Activated naive CD8-positive, alpha-beta T cell treated with anti-CD3 and anti-CD28 coated beads, Interleukin-2, amount 50 U/mL, for 24 hours (primary cell): ENCODE measurements around the gene TLE1.
A peak's percentile ranks its signal among the peaks of the same experiment; 100 is the strongest.

ENCODE experiments used
- ATAC-seq: fragments of 150-1000 bp; cut with Tn5 transposase; one replicate; pipeline ENCODE4 v1.10.0; 2021
- DNase-seq: peaks from one replicate; pipeline ENCODE4 v3.0.0; 2021
- H3K27ac Mint-ChIP-seq: one replicate; pipeline ENCODE4 v1.8.0; 2021; ENCODE audit warnings: mild to moderate bottlenecking, mixed read lengths
- H3K27me3 Mint-ChIP-seq: one replicate; pipeline ENCODE4 v1.8.0; 2021; ENCODE audit warnings: mixed read lengths
- H3K36me3 Mint-ChIP-seq: one replicate; pipeline ENCODE4 v1.8.0; 2021; ENCODE audit warnings: low read depth, mixed read lengths
- H3K4me1 Mint-ChIP-seq: one replicate; pipeline ENCODE4 v1.8.0; 2021; ENCODE audit warnings: mixed read lengths
- H3K4me3 Mint-ChIP-seq: one replicate; pipeline ENCODE4 v1.8.0; 2021; ENCODE audit warnings: mild to moderate bottlenecking, moderate library complexity, mixed read lengths
- H3K9me3 Mint-ChIP-seq: one replicate; pipeline ENCODE4 v1.8.0; 2021; ENCODE audit warnings: mixed read lengths

The TLE1 gene

DNA sequence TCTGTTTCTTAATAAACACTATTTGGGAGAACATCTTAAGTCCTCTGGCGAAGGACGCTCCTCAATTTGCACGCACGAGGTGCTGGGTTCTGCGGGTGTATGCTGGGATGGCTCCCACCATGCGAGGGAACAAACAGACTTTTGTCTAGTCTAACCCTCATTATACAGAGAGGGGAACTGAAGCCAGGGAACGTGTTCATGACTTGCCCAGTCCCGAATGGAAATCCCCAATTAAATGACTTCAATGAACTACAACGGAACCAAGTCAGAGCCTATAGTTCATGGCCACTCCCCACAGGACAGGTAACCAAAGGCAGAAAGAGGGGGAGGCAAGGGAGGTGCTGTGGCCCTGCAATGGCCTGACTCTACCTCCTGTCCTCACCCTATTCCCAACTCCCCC, 9.3 kb downstream of the TLE1 start:
- Mint-ChIP-seq H3K9me3 (no peaks in the 10 kb centered on the region), H3K4me3 (no peak overlapping the region), H3K27me3 (peaks cover 11% of the 10 kb centered on the region), H3K36me3 (no peaks in the 10 kb centered on the region), H3K4me1 (peaks cover 12% of the 10 kb centered on the region), H3K27ac (no peak overlapping the region)
- DNase-seq (no peak), ATAC-seq (no peak)

DNA sequence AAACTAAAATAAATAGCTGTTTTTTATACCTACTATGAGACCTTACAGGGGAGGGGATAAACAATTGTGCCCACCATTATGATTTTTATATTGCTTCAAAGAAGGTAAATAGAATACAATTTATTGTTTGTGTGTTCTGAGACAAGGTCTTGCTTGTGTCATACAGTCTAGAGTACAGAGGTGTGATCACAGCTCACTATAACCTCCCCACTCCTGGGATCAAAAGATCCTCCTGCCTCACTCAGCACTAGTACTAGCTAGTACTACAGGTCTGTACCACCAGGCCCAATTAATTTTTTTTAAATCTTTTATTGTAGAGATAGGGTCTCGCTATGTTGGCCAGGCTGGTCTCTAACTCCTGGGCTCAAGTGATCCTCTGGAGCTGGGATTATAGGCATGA, 11.3 kb downstream of the TLE1 start:
- peaks cover 11% of the 10 kb centered on the region for H3K27me3 Mint-ChIP-seq
- ATAC-seq (no peak), DNase-seq (no peak)
- no peaks in the 10 kb centered on the region for H3K36me3 Mint-ChIP-seq
- H3K4me1 Mint-ChIP-seq: peaks cover 12% of the 10 kb centered on the region
- no peak overlapping the region for H3K27ac Mint-ChIP-seq
- H3K9me3 Mint-ChIP-seq: no peaks in the 10 kb centered on the region
- H3K4me3 Mint-ChIP-seq: no peak overlapping the region

- ATAC-seq: no peak
- H3K4me3 Mint-ChIP-seq: no peak overlapping the region
- H3K27ac Mint-ChIP-seq: no peak overlapping the region
- H3K9me3 Mint-ChIP-seq: no peaks in the 10 kb centered on the region
- H3K36me3 Mint-ChIP-seq: no peaks in the 10 kb centered on the region
- peaks cover 4% of the 10 kb centered on the region for H3K27me3 Mint-ChIP-seq
- H3K4me1 Mint-ChIP-seq: no peaks in the 10 kb centered on the region
- DNase-seq: no peak
Observed at GRCh38 chr9:81676395-81676794, 13.0 kb downstream of the TLE1 start.

DNA sequence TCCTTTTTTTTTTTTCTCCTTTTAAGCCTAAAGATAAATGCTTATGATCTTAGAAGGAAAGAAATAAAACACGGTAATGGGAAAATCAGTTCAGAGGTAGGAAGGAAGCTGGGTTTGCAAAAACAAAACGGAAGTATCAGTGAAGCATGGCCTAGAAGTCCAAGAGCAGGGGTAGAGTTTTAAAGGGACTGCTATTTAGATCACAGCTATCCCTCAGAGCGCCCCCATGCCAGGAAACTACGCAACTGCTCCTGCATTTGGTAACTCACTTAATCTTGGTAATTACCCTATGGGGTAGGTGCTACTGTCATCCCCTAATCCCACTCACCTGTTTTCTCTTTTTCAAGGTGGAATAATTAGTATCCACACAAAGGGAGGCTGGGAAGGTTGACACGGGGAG, 16.0 kb downstream of the TLE1 start:
- Mint-ChIP-seq H3K4me1 (peaks cover 3% of the 10 kb centered on the region), H3K27ac (no peak overlapping the region), H3K4me3 (no peak overlapping the region), H3K27me3 (no peaks in the 10 kb centered on the region), H3K36me3 (no peaks in the 10 kb centered on the region), H3K9me3 (no peaks in the 10 kb centered on the region)
- no peak for DNase-seq
- ATAC-seq: no peak

GRCh38 chr9:81671880-81672280, 17.5 kb downstream of the TLE1 start:
- Mint-ChIP-seq H3K4me1 (peaks cover 3% of the 10 kb centered on the region), H3K27me3 (no peaks in the 10 kb centered on the region), H3K9me3 (no peaks in the 10 kb centered on the region), H3K36me3 (no peaks in the 10 kb centered on the region), H3K27ac (no peak overlapping the region), H3K4me3 (no peak overlapping the region)
- ATAC-seq (no peak), DNase-seq (no peak)

DNA sequence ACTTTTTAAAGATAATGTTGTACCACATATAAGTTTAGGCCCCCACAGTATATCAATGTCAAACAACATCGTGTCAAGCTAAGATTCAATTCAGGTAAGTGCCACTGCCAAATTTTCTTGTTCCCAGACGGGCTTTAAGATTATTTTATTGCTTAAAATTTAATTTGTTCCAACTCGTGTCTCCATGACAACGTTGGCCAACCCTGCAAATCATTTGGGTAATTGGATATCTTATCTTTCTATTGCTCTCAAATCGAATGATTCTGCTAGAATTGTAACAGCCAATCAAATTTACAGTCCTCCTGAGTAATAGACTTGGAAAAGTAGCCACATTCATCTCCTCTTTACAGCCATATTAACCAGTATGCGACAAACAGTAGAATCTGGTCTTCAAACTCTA, 19.5 kb downstream of the TLE1 start:
- H3K27me3 Mint-ChIP-seq: no peaks in the 10 kb centered on the region
- no peaks in the 10 kb centered on the region for H3K36me3 Mint-ChIP-seq
- DNase-seq (no peak), ATAC-seq (no peak)
- H3K4me1 Mint-ChIP-seq: peaks cover 8% of the 10 kb centered on the region
- H3K27ac Mint-ChIP-seq: no peak overlapping the region
- H3K9me3 Mint-ChIP-seq: no peaks in the 10 kb centered on the region
- H3K4me3 Mint-ChIP-seq: no peak overlapping the region

GRCh38 chr9:81669041-81669651, 20.2 kb downstream of the TLE1 start:
- no peak overlapping the region for H3K27ac Mint-ChIP-seq
- DNase-seq (no peak), ATAC-seq (no peak)
- H3K36me3 Mint-ChIP-seq: no peaks in the 10 kb centered on the region
- no peaks in the 10 kb centered on the region for H3K27me3 Mint-ChIP-seq
- H3K4me1 Mint-ChIP-seq: peaks cover 10% of the 10 kb centered on the region
- no peaks in the 10 kb centered on the region for H3K9me3 Mint-ChIP-seq
- H3K4me3 Mint-ChIP-seq: no peak overlapping the region

- H3K36me3 Mint-ChIP-seq: no peaks in the 10 kb centered on the region
- ATAC-seq: no peak
- no peaks in the 10 kb centered on the region for H3K27me3 Mint-ChIP-seq
- no peak overlapping the region for H3K4me3 Mint-ChIP-seq
- peaks cover 12% of the 10 kb centered on the region for H3K4me1 Mint-ChIP-seq
- H3K9me3 Mint-ChIP-seq: no peaks in the 10 kb centered on the region
- DNase-seq: no peak
- H3K27ac Mint-ChIP-seq: no peak overlapping the region
Observed at GRCh38 chr9:81666123-81666522, 23.2 kb downstream of the TLE1 start.

DNA sequence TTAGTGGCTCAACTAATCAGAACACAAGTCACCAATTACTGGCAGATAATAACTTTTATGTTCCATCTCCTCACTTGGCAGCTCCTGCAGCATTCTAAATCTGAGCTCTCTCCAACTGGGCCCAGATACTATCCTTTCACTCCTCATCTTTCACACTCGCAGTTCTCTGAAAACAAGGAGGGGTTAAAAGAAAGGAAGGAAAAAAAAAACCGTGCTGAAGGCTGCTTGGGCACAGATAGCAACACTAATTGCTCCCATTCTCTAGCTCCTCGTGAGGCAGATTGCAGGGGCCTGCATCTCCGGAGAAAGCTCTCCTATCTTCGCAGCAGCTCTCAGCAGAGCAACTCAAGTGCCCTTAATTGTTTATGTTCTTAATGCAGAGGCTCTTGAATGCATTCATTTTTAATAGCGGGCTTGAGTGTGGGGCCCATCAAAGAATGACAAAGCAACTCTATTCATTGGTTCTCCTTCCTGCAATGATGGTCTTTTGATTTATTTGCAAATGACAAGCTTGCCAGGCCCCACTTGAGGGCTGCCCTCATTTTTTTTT, 23.9 kb downstream of the TLE1 start:
- Mint-ChIP-seq H3K27me3 (no peaks in the 10 kb centered on the region), H3K4me3 (no peak overlapping the region), H3K36me3 (no peaks in the 10 kb centered on the region), H3K27ac (no peak overlapping the region), H3K4me1 (peaks cover 12% of the 10 kb centered on the region), H3K9me3 (no peaks in the 10 kb centered on the region)
- DNase-seq: no peak
- ATAC-seq: no peak

DNA sequence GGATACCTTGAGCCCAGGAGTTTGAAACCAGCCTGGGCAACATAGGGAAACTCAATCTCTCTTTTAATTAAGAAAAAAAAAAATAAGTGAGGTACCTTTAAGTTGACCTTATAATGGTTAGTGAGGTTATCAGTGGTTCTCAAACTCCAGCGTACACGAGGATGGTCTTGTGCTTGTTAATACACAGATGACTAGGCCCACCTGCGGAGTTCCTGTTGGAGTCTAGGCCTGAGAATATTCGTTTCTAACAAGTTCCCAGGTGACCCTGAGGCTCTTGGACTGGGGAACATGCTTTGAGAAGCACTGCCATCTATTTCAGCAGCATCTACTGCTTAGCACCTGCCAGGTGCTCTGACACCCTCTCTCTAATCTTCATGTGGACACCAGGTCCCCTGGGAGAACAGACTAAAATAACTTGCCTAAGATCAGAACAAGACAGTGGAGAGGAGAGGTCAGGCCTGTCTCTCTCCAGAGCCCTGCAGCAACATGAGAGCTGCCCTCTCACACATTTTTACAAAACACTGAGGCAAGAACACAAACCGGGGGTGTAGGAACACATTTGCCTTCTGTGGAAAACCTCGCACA, 24.6 kb downstream of the TLE1 start:
- DNase-seq (no peak), ATAC-seq (no peak)
- peaks cover 12% of the 10 kb centered on the region for H3K4me1 Mint-ChIP-seq
- no peak overlapping the region for H3K27ac Mint-ChIP-seq
- no peaks in the 10 kb centered on the region for H3K36me3 Mint-ChIP-seq
- no peaks in the 10 kb centered on the region for H3K27me3 Mint-ChIP-seq
- no peaks in the 10 kb centered on the region for H3K9me3 Mint-ChIP-seq
- H3K4me3 Mint-ChIP-seq: no peak overlapping the region

- DNase-seq: no peak
- ATAC-seq: no peak
- Mint-ChIP-seq H3K4me3 (no peak overlapping the region), H3K9me3 (no peaks in the 10 kb centered on the region), H3K4me1 (peaks cover 9% of the 10 kb centered on the region), H3K27ac (no peak overlapping the region), H3K36me3 (no peaks in the 10 kb centered on the region), H3K27me3 (no peaks in the 10 kb centered on the region)
Observed at GRCh38 chr9:81661339-81661738, 28.0 kb downstream of the TLE1 start.

- H3K4me3 Mint-ChIP-seq: no peak overlapping the region
- H3K27ac Mint-ChIP-seq: no peak overlapping the region
- peaks cover 10% of the 10 kb centered on the region for H3K4me1 Mint-ChIP-seq
Observed at GRCh38 chr9:81656871-81657337, 32.4 kb downstream of the TLE1 start.

DNA sequence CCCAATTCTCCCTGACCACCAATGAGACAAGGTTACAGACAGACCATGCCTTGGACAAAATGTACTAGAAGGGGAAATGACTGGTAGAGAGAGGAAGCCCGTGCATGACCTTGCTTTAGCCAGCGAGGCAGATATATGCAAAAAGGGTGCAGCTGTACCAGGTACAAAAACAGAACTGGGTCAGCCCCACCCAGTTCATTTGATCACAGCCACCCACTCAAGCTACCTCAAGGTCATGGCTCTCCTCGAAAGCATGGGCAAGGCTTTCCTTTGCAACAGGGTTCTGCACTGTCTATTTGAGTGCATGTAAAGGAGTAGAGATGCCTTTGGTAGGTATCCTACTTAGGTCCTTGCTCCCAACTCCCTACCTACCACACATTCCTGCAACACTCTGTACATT, 33.3 kb downstream of the TLE1 start:
- H3K27me3 Mint-ChIP-seq: no peaks in the 10 kb centered on the region
- peaks cover 10% of the 10 kb centered on the region for H3K4me1 Mint-ChIP-seq
- no peaks in the 10 kb centered on the region for H3K36me3 Mint-ChIP-seq
- no peaks in the 10 kb centered on the region for H3K9me3 Mint-ChIP-seq
- ATAC-seq (no peak), DNase-seq (peak; percentile 4)
- H3K27ac Mint-ChIP-seq: no peak overlapping the region
- no peak overlapping the region for H3K4me3 Mint-ChIP-seq

More at GRCh38 chr9:81656871-81657337, 32.4 kb downstream of the TLE1 start:
- Mint-ChIP-seq H3K36me3 (no peaks in the 10 kb centered on the region), H3K9me3 (no peaks in the 10 kb centered on the region), H3K27me3 (no peaks in the 10 kb centered on the region)
- DNase-seq (no peak), ATAC-seq (no peak)

DNA sequence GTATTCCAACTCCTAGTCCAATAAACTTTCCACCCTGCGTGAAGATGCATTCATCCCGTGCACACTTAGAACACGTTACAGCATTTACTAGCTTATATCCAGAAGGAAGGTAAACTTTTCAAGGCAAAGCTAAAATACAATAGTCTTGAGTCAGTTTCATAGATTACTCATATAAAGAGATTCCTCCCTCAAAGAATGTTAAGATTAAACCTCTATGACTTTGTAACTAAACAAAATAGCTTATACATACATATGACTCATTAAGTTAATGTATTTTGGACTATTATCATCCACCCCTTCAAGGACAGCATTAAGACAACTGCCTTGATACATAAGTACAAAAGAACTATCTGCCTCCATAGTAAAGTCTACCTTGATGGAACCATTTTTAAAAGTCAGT, 36.1 kb downstream of the TLE1 start:
- H3K4me3 Mint-ChIP-seq: no peak overlapping the region
- H3K36me3 Mint-ChIP-seq: no peaks in the 10 kb centered on the region
- H3K27ac Mint-ChIP-seq: no peak overlapping the region
- DNase-seq (no peak), ATAC-seq (no peak)
- no peaks in the 10 kb centered on the region for H3K27me3 Mint-ChIP-seq
- H3K4me1 Mint-ChIP-seq: peaks cover 10% of the 10 kb centered on the region
- H3K9me3 Mint-ChIP-seq: no peaks in the 10 kb centered on the region

DNA sequence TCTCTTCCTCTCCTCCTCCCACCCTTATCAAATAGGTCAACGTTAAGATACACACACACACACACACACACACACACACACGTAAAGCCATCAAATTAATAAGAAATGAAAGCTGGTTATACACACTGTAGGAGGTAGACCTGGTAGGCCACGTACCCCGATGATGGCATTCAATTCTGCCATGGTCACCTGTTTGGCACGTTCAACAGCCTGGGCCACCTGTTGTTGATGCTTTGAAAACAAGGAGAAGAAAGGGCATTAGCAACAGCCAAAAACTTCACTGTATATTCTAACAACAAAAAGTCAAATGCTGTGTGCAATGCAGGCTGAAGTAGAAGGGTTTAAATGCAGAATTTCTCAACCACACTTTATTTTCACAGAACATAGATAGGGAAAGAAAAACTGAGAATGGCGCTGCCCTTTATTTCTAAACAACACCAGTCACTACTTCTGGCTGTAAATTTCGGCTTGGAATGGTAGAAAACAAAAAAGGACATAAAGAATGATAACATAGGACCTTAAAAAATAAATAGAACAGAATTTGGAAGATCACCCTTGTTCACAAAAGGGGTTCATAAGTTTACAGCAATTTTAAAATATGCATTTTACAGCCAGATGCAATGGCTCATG, 37.2 kb downstream of the TLE1 start:
- Mint-ChIP-seq H3K4me3 (no peak overlapping the region), H3K9me3 (no peaks in the 10 kb centered on the region), H3K27me3 (no peaks in the 10 kb centered on the region), H3K4me1 (peaks cover 10% of the 10 kb centered on the region), H3K27ac (no peak overlapping the region), H3K36me3 (no peaks in the 10 kb centered on the region)
- ATAC-seq (no peak), DNase-seq (no peak)
